Naive B cell (primary cell): Measurements from ENCODE around the gene KCNJ11. TPM values are rescaled to one million over a fixed set of nuclear protein-coding genes. Genes with fewer than 3 reads are reported as not detected.

Experiments used
- ATAC-seq, 2 donors: fragments of 150-1000 bp; cut with Tn5 transposase; 2 replicates each; pipeline ENCODE4 v1.10.0; 2021; ENCODE audit warnings: low read depth in 2 of 2, mild to moderate bottlenecking in 2 of 2, moderate library complexity in 2 of 2
- DNase-seq: peaks from one replicate; pipeline ENCODE4 v3.0.0; 2022
- H3K27ac Mint-ChIP-seq, 6 donors: one replicate each; pipeline ENCODE4 v1.8.0; 2020 to 2022; ENCODE audit warnings: mild to moderate bottlenecking in 6 of 6, mixed read lengths in 6 of 6, moderate library complexity in 5 of 6, inconsistent platforms in 2 of 6
- H3K27me3 Mint-ChIP-seq, 3 donors: one replicate each; pipeline ENCODE4 v1.8.0; 2021 to 2022; ENCODE audit warnings: mixed read lengths in 3 of 3, mild to moderate bottlenecking in 1 of 3
- H3K36me3 Mint-ChIP-seq, 2 donors: one replicate each; pipeline ENCODE4 v1.8.0; 2020 to 2022; ENCODE audit warnings: mixed read lengths in 2 of 2, inconsistent platforms in 1 of 2, mild to moderate bottlenecking in 1 of 2
- H3K4me1 Mint-ChIP-seq, 3 donors: one replicate each; pipeline ENCODE4 v1.8.0; 2020 to 2022; ENCODE audit warnings: mixed read lengths in 3 of 3, inconsistent platforms in 1 of 3, mild to moderate bottlenecking in 1 of 3, moderate library complexity in 1 of 3
- H3K4me3 Mint-ChIP-seq, 8 donors: one replicate each; pipeline ENCODE4 v1.8.0; 2020 to 2022; ENCODE audit warnings: mild to moderate bottlenecking in 8 of 8, mixed read lengths in 8 of 8, moderate library complexity in 8 of 8, inconsistent platforms in 2 of 8
- H3K9me3 Mint-ChIP-seq, 7 donors: one replicate each; pipeline ENCODE4 v1.8.0; 2020 to 2022; ENCODE audit warnings: mixed read lengths in 7 of 7, mild to moderate bottlenecking in 5 of 7, inconsistent platforms in 2 of 7, moderate library complexity in 1 of 7
- polyA plus RNA-seq, 6 donors: library from polyadenylated mRNA; unstranded; fragments of 300-500 nt; fragmentation: Illumina TruSeq; gene quantifications; one replicate each; pipeline ENCODE4 v1.2.3, GENCODE V29; 2021; ENCODE audit warnings: low read depth in 6 of 6

Gene KCNJ11
- polyA plus RNA-seq, 6 donors from 2014 or later: 0.49 to 0.67 TPM; not detected in 4

GRCh38 chr11:17405232-17406005 lies 17.0 kb upstream of the KCNJ11 start:
- ATAC-seq: no peak
- H3K4me3 Mint-ChIP-seq: no peak overlapping the region
- H3K9me3 Mint-ChIP-seq: peaks cover 0 to 4% (median 0%) of the 10 kb centered on the region in 7 donors
- DNase-seq: no peak
- peaks cover 0 to 8% (median 4%) of the 10 kb centered on the region in 3 donors for H3K4me1 Mint-ChIP-seq
- no peak overlapping the region for H3K27ac Mint-ChIP-seq
- no peaks in the 10 kb centered on the region for H3K36me3 Mint-ChIP-seq
- peaks cover 0 to 9% (median 8%) of the 10 kb centered on the region in 3 donors for H3K27me3 Mint-ChIP-seq

GRCh38 chr11:17403980-17404759 lies 15.7 kb upstream of the KCNJ11 start:
- no peak for ATAC-seq
- peaks cover 0 to 4% (median 0%) of the 10 kb centered on the region in 7 donors for H3K9me3 Mint-ChIP-seq
- H3K36me3 Mint-ChIP-seq: no peaks in the 10 kb centered on the region
- no peak for DNase-seq
- peaks cover 0 to 8% (median 0%) of the 10 kb centered on the region in 3 donors for H3K27me3 Mint-ChIP-seq
- no peak overlapping the region for H3K4me3 Mint-ChIP-seq
- no peak overlapping the region for H3K27ac Mint-ChIP-seq
- peaks cover 7 to 17% (median 12%) of the 10 kb centered on the region in 3 donors for H3K4me1 Mint-ChIP-seq

GRCh38 chr11:17402486-17402885 lies 14.0 kb upstream of the KCNJ11 start:
- Mint-ChIP-seq H3K4me1 (peaks cover 7 to 17% (median 12%) of the 10 kb centered on the region in 3 donors), H3K4me3 (no peak overlapping the region), H3K27ac (peak overlapping the region in 2 of 6 donors; percentile 20 to 81), H3K9me3 (peaks cover 0 to 4% (median 0%) of the 10 kb centered on the region in 7 donors), H3K27me3 (peaks cover 0 to 7% (median 0%) of the 10 kb centered on the region in 3 donors), H3K36me3 (no peaks in the 10 kb centered on the region)
- DNase-seq (no peak), ATAC-seq (no peak)

GRCh38 chr11:17401841-17402240 lies 13.4 kb upstream of the KCNJ11 start:
- ATAC-seq: no peak
- peaks cover 7 to 17% (median 12%) of the 10 kb centered on the region in 3 donors for H3K4me1 Mint-ChIP-seq
- peaks cover 0 to under 1% (median 0%) of the 10 kb centered on the region in 3 donors for H3K27me3 Mint-ChIP-seq
- H3K36me3 Mint-ChIP-seq: no peaks in the 10 kb centered on the region
- H3K4me3 Mint-ChIP-seq: peak overlapping the region in 1 of 8 donors; percentile 22
- peak overlapping the region in 1 of 6 donors; percentile 81 for H3K27ac Mint-ChIP-seq
- H3K9me3 Mint-ChIP-seq: peaks cover 0 to 4% (median 0%) of the 10 kb centered on the region in 7 donors
- DNase-seq: no peak

GRCh38 chr11:17401316-17401715 lies 12.9 kb upstream of the KCNJ11 start:
- H3K27me3 Mint-ChIP-seq: peaks cover 0 to 2% (median 0%) of the 10 kb centered on the region in 3 donors
- H3K27ac Mint-ChIP-seq: peak overlapping the region in 4 of 6 donors; percentile 29 to 91 (median 77)
- H3K36me3 Mint-ChIP-seq: no peaks in the 10 kb centered on the region
- H3K4me1 Mint-ChIP-seq: peaks cover 7 to 17% (median 12%) of the 10 kb centered on the region in 3 donors
- ATAC-seq (no peak), DNase-seq (no peak)
- peaks cover 0 to 4% (median 0%) of the 10 kb centered on the region in 7 donors for H3K9me3 Mint-ChIP-seq
- H3K4me3 Mint-ChIP-seq: no peak overlapping the region

- H3K27me3 Mint-ChIP-seq: peaks cover 0 to 3% (median 0%) of the 10 kb centered on the region in 3 donors
- DNase-seq (no peak), ATAC-seq (peak; percentile 74 to 78)
- H3K36me3 Mint-ChIP-seq: no peaks in the 10 kb centered on the region
- peak overlapping the region in 7 of 8 donors; percentile 12 to 80 (median 36) for H3K4me3 Mint-ChIP-seq
- peak overlapping the region in 5 of 6 donors; percentile 44 to 94 (median 84) for H3K27ac Mint-ChIP-seq
- H3K9me3 Mint-ChIP-seq: peaks cover 0 to 4% (median 0%) of the 10 kb centered on the region in 7 donors
- H3K4me1 Mint-ChIP-seq: peaks cover 7 to 17% (median 12%) of the 10 kb centered on the region in 3 donors
These were observed 11.8 kb upstream of the KCNJ11 start for GRCh38 chr11:17400048-17400775.

GRCh38 chr11:17399236-17399635 lies 10.8 kb upstream of the KCNJ11 start:
- Mint-ChIP-seq H3K27ac (peak overlapping the region in 1 of 6 donors; percentile 12), H3K36me3 (no peaks in the 10 kb centered on the region), H3K4me3 (no peak overlapping the region), H3K9me3 (peaks cover 0 to 4% (median 0%) of the 10 kb centered on the region in 7 donors), H3K4me1 (peaks cover 7 to 17% (median 12%) of the 10 kb centered on the region in 3 donors), H3K27me3 (peaks cover 0 to 3% (median under 1%) of the 10 kb centered on the region in 3 donors)
- ATAC-seq: no peak
- no peak for DNase-seq

GRCh38 chr11:17397311-17398002 lies 9.0 kb upstream of the KCNJ11 start:
- ATAC-seq (no peak), DNase-seq (no peak)
- Mint-ChIP-seq H3K4me3 (no peak overlapping the region), H3K9me3 (peaks cover 0 to 4% (median 0%) of the 10 kb centered on the region in 7 donors), H3K27ac (peak overlapping the region in 1 of 6 donors; percentile 52), H3K27me3 (peaks cover 0 to 5% (median 3%) of the 10 kb centered on the region in 3 donors), H3K4me1 (peaks cover 7 to 17% (median 12%) of the 10 kb centered on the region in 3 donors), H3K36me3 (no peaks in the 10 kb centered on the region)

GRCh38 chr11:17396598-17397310 lies 8.3 kb upstream of the KCNJ11 start:
- peaks cover 0 to 4% (median 0%) of the 10 kb centered on the region in 7 donors for H3K9me3 Mint-ChIP-seq
- no peaks in the 10 kb centered on the region for H3K36me3 Mint-ChIP-seq
- no peak for DNase-seq
- no peak overlapping the region for H3K4me3 Mint-ChIP-seq
- H3K4me1 Mint-ChIP-seq: peaks cover 7 to 17% (median 12%) of the 10 kb centered on the region in 3 donors
- H3K27me3 Mint-ChIP-seq: peaks cover 0 to 5% (median 3%) of the 10 kb centered on the region in 3 donors
- ATAC-seq: no peak
- H3K27ac Mint-ChIP-seq: no peak overlapping the region

- H3K36me3 Mint-ChIP-seq: no peaks in the 10 kb centered on the region
- H3K27ac Mint-ChIP-seq: peak overlapping the region in 1 of 6 donors; percentile 81
- peaks cover 0 to 5% (median 3%) of the 10 kb centered on the region in 3 donors for H3K27me3 Mint-ChIP-seq
- peaks cover 7 to 19% (median 11%) of the 10 kb centered on the region in 3 donors for H3K4me1 Mint-ChIP-seq
- H3K9me3 Mint-ChIP-seq: peaks cover 0 to 4% (median 0%) of the 10 kb centered on the region in 7 donors
- no peak for ATAC-seq
- H3K4me3 Mint-ChIP-seq: peak overlapping the region in 2 of 8 donors; percentile 12 to 43
- DNase-seq: no peak
These were observed 7.5 kb upstream of the KCNJ11 start for GRCh38 chr11:17395978-17396377.

GRCh38 chr11:17395554-17395961 lies 7.1 kb upstream of the KCNJ11 start:
- Mint-ChIP-seq H3K27ac (peak overlapping the region in 1 of 6 donors; percentile 30), H3K36me3 (no peaks in the 10 kb centered on the region), H3K27me3 (peaks cover 0 to 5% (median 3%) of the 10 kb centered on the region in 3 donors), H3K4me1 (peaks cover 7 to 14% (median 8%) of the 10 kb centered on the region in 3 donors), H3K4me3 (no peak overlapping the region), H3K9me3 (peaks cover 0 to 4% (median 0%) of the 10 kb centered on the region in 7 donors)
- DNase-seq (no peak), ATAC-seq (no peak)
